DMS79 (cell line): ENCODE measurements around the gene GPR17.

ENCODE experiments used
- DNase-seq: peaks from one replicate; lab custom pipeline; 2025; lab: John Stamatoyannopoulos, UW

Gene GPR17

GRCh38 chr2:127614731-127615130 lies 31.2 kb upstream of the GPR17 start:
- no peak for DNase-seq

DNA sequence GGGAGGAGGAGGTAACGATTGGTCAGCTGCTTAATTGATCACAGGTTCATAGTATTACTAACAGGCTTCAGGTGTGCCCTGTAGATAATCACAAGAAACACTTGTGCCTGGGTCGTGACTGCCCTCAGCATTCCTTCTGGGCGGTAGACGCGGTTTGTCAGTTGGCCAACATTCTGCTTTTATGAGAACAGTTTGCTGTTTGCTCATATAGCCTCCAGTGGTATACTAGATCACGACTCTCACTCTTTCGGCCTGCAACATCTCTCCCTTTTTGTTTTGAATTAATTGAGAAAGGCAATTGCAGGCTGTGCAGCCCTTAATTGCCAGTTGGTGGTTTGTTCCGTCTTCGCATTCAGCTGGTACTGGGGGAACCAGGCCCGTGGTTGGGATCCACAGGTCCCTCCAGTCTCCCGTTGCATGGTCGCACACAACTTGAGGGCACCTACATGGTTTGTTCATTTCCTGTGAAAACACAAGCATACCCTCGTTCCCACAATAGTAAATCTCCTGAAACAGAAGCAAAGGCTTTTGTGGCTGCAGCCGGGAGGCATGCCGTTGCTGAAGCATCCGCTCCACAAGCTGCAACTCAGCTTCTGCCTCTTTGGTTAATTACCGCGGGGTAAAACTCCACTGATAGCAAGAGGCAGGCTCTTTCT lies 30.3 kb upstream of the GPR17 start:
- DNase-seq, result no peak

- no peak for DNase-seq
These were observed 27.3 kb upstream of the GPR17 start for GRCh38 chr2:127618551-127619202.

DNA sequence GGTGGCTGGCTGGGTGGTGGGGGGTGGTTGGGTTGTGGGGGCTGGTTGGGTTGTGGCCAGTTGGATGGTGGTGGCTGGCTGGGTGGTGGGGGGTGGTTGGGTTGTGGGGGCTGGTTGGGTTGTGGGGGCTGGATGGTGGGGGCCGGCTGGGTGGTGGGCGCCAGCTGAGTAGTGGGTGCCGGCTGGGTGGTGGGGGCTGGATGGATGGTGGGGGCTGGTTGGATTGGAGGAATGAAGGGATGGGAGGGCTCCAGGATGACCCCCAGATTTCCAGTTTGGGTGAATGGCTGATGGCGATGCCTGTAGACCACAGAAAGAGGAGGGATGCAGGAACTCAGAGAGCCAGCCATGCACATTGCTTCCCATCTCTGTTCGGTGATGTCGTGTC lies 26.8 kb upstream of the GPR17 start:
- DNase-seq, result no peak

DNA sequence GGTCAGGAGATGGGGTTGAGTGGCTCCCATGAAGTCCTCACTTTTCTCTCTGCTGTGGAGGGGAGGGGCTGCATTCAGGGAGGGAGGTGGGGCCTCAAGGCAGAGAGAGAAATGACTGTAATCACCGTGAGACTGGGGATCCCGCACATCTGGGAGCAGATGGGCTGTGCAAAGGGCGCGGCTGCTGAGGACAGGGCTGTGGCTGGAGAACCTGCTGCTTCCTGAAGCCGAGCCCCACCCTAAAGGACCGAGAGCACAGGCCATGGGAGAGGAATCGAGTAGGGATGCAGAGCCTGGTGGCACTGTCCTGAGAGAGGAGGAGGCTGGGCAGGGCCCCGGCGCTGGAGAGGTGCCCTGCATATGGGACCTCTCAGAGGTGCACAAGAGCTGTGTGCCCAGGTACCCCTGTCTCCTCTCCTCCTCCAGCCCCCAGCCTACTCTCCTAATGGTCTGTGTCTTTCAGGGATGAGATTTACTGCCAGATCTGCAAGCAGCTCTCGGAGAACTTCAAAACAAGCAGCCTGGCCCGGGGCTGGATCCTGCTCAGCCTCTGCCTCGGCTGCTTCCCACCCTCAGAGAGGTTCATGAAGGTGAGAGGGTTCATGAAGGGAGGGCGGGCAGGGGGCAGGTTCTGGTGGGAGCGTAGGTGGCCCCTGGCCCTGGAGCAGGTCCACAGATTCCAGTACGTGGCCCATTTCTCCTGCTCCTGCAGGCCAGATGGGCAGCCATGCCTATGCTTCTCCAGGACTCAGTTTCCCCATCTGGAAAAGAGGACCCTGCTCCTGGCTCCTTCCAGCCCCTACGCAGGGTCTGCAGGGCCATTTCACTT lies 25.9 kb upstream of the GPR17 start:
- DNase-seq, result no peak

DNA sequence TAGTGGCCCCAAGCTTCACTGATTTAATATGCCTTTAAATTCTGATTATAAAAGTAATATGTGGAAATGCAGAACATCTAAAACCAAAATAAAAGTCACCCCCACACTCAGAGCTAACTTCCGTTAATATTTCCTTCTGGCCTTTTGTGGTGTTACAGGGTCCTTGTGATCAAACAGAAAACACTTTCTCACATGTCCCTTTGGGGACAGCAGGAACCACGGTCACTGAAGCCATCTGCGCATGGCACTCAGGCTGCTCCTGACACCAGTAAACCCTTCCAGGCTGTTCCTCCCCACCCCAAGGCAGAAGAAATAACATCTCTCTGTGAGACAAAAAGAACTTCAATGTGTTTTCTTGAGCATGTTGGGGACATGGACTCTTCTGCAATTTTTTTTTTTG lies 25.1 kb upstream of the GPR17 start:
- no peak for DNase-seq

DNA sequence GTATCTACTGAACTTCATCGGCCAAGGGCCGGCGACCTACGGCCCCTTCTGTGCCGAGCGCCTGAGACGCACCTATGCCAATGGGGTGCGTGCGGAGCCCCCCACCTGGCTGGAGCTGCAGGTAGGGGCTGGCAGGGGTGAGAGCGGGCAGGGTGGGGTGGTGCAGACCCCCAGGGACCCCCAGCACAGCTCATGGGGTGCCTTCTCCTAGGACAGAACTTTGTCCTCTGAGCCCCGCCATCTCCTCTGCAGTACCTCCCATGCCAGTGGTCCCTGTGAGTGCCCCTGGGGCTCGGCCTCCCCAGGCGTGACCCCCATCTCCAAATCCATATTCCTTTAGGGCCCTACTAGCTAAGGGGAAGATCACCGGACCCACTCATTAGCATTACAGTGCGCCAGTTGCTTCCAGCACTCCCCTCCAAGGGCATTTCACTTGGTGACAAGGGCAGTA lies 23.9 kb upstream of the GPR17 start:
- no peak for DNase-seq

- DNase-seq, result no peak
These were observed 23.2 kb upstream of the GPR17 start for GRCh38 chr2:127622561-127623387.

DNA sequence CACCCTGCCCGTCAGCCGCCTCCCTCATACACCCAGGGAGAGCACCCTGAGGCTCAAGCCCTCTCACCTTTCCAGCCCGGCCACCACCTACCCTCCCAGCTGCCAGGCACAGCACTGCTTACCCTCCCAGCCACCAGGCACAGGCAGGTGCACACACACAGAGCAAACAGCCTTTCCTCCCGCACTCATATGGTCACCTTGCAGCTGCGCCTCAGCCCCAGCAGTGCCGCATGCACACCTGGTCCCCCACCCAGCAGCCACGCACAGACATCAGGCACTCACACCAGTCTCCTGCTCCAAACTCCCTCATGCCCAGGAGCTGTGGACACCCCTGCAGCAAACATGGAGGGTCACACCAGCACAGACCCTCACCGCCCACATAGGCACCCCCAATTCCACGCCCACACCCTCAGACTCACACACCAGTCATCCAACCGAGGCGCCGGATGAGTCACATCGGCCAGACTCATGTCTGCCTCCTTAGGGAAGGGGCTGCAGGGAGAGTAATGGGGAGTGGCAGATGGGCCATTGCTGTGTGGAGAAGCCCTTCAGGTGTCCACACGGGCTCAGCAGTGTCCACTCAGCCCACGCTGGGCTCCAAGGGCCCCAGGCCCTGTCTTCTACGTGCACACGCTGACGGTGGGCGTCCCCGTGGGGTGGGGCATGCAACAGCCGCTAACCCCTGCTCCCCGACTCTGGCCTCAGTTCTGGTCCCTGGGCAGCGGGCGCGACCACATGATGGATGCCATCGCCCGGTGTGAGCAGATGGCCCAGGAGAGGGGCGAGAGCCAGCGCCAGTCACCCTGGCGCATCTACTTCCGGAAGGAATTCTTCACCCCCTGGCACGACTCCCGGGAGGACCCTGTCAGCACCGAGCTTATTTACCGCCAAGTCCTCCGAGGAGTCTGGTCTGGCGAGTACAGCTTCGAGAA lies 22.3 kb upstream of the GPR17 start:
- no peak for DNase-seq

- DNase-seq, result no peak
These were observed 21.6 kb upstream of the GPR17 start for GRCh38 chr2:127624320-127624755.

DNA sequence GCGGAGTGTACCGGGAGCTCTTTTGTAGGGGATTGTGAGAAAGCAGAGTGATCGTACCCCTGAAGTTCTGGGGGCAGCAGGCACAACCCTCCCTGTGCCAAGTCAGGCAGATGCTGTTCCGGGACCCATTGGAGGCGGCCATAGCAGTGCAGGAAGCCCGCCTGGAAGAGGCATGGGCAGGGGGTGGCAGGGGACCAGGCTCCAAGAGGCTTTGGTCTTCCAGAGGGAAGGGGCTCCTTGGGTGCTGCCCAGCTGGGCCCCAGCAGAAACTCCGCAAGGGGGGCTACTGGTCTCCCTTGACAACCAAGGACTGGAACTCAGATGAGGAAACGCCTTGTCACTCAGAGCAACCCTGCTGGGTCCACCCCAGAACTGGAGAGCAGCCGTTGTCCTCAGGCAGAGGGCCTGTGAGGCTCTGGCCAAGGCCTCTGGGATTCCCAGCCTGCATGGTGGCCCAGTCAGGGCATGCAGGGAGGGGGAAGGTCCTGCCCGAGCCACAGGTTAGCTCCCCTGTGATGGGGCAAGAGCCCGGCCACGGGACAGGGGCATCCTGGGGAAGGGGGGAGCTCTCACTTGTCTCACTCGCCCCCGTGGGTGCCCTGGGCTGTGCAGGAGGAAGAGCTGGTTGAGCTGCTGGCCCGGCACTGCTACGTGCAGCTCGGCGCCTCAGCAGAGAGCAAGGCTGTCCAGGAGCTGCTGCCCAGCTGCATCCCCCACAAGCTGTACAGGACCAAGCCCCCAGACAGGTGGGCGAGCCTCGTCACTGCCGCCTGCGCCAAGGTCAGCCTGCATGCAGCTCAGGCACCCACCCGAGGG lies 21.0 kb upstream of the GPR17 start:
- DNase-seq, result no peak

DNA sequence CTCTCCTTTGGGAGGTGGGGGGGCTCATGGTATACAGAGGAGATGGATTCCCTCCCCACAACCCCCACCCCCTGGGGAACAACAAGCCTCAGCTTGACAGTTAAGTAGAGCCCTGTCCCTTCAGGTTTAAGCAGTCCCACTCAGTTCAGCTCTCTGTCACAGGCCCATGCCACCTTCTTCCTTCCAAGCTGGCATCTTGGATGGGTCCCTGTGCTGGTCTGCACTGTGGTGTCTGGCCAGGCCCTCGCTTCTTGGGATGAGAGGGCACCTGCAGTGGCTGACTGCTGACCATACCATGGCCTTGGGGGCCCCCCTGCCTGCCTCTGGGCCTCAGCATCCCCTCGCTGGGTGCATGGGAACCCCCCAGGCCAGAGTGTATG lies 20.4 kb upstream of the GPR17 start:
- DNase-seq, result no peak

- no peak for DNase-seq
These were observed 19.8 kb upstream of the GPR17 start for GRCh38 chr2:127626175-127626574.

GRCh38 chr2:127626917-127627739 lies 18.8 kb upstream of the GPR17 start:
- no peak for DNase-seq

DNA sequence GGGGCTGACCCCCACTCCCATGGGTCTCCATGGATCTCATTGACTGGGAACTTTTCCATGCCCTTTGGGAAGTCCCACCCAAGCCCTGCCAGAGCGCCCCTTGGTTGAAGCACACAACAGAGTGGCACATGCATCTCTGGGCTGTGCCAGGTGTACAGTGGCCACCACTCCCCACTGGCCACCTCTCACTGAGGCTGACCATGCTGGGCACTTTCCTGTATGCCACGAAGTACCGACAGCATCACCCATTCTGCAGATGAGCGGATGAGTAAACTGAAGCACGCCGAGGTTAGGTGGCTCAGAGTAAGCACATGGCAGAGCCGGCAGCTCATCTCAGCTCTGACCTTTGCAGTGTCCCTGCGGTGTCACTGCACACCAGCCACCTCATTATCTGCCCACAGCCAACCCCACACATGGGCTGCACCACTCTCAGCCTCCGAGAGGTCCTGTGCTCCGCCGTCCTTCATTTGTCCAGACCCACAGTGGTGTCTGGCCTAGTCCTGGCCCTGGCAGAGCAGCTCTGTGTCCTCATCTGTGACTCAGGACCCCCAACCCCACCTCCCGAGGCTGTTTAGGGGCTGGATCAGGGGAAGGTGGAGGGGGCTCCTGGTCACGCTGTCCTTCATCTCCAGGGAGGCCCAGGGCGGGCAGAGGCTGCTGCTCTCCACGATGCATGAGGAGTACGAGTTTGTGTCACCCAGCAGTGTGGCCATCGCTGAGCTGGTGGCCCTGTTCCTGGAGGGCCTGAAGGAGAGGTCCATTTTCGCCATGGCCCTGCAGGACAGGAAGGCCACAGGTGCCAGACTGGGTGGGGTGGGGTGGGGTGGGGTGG lies 18.0 kb upstream of the GPR17 start:
- DNase-seq, result no peak

GRCh38 chr2:127628767-127629614 lies 17.0 kb upstream of the GPR17 start:
- no peak for DNase-seq

DNA sequence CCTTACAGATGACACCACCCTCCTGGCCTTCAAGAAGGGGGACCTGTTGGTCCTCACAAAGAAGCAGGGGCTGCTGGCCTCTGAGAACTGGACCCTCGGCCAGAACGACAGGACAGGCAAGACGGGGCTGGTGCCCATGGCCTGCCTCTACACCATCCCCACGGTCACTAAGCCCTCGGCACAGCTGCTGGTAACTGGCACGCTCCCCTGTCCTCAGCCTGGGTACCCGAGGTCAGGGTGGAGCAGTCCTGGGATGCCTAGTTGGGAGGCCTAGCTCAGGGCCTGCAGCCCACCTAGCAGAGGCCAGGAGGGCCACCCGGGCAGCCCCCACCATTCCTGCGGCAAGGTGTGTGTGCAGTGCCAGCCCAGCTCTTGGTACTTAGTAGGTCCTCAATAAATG lies 16.3 kb upstream of the GPR17 start:
- DNase-seq, result no peak
